ENCODE data around the gene SLC25A23. TPM values are rescaled to one million over a fixed set of nuclear protein-coding genes. Genes with fewer than 3 reads are reported as not detected.
A peak's percentile ranks its signal among the peaks of the same experiment; 100 is the strongest.
"Not testable (repeated sequence)": the region's sequence is repeated elsewhere in the genome, so short reads cannot be mapped to it uniquely, and the experiment has no call there.

The SLC25A23 gene
- total RNA-seq, 1 donor from 2014 or later, result 42.6 TPM

DNA sequence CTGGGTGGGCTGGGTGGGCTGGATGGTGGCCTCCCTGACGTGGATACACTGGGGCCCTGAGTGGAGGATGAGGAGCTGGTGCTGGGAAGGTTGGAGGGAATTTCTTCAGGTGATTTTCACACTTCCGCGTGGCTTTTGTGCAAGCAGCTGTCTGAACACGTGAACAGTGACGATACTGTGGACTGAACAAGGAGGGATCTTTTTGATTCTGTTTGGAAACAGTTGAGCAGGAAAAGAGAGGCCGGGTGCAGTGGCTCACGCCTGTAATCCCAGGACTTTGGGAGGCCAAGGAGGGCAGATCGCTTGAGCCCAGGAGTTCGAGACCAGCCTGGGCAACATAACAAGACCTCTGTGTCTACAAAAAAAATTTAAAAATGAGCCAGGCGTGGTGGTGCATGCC is 57.5 kb downstream of the SLC25A23 start:
- DNase-seq, result no peak

DNA sequence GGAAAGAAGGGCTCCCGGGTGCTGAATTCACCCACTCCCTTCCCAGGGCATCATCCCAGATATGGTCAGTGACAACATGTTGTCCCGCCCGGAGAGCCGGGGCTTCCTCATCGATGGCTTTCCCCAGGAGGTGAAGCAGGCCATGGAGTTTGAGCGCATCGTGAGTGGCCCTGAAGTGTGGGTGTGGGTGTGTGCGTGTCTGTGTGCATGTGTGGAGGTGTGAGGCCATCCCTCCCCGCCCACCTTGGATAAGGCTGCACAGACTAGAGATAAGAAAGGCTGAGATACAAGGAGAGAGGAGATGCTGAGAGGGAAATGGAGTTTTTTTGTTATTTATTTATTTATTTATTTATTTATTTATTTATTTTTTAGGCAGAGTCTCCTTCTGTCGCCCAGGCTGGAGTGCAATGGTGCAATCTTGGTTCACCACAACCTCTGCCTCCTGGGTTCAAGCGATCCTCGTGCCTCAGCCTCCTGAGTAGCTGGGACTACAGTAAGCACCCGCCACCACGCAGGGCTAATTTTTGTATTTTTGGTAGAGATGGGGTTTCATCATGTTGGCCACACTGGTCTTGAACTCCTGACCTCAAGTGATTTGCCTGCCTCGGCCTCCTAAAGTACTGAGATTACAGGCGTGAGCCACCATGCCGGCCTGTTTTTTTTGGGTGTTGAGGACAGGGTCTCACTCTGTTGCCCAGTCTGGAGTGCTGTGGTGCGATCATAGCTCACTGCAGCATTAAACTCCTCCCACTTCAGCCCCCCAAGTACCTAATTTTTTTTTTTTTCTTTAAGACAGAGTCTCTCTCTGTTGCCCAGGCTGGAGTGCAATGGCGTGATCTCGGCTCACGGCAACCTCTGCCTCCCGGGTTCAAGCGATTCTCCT is 59.3 kb downstream of the SLC25A23 start:
- not testable (repeated sequence) for DNase-seq

DNA sequence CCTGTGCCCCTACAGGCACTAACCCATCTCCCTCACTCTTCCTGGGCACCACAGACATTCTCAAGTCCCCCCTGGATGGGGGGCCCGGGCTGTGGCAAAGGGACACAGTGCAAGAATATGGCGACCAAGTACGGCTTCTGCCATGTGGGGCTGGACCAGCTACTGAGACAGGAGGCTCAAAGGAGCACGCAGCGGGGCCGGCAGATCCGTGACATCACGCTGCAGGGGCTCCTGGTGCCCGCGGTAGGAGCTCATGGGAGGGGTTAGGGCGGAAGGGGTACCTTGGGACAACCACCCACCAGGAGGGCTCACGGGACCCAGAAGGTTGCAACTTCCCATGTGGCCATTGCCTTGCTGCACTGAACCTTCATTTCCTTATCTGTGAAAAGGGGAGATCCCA is 63.3 kb downstream of the SLC25A23 start:
- no peak for DNase-seq

DNA sequence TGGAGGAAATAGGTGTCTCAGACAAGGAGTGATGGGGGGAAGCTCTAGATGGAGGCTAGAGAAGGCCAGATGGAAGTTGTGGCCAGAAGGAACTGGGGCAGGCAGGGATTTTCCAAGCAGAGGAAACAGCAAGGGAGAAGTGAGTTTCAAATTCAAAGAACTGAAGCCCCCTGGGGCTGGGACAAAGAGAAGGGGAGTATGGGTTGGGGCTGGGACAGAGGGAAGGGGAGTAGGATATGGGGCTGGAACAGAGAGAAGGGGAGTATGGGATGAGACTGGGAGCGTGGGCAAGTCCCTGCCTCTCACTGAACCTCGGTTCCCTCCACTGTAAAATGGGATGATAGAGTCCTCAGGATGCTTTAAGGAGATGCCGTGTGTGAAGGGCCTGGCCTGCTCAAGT is 64.8 kb downstream of the SLC25A23 start:
- DNase-seq, result no peak

DNA sequence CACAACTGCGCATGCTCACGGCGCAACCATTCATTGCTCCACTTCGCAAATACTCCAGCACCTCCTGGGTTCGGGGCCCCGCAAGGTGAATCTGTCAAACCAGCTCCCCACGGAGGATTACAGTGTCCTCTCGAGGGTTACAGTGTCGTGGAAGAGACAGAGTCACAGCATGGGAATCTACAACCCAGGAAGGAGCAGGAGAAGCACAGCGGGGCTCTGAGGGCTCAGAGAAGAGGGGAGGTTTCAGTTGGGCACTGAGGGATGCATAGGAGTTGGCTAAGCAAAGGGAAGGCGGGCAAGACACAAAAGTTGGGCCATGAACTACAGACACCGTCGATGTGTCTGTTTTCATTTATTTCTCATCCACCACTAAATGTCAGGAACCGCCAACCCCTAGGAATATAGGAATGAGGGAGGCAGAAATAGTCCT is 65.6 kb downstream of the SLC25A23 start:
- DNase-seq, result no peak

DNA sequence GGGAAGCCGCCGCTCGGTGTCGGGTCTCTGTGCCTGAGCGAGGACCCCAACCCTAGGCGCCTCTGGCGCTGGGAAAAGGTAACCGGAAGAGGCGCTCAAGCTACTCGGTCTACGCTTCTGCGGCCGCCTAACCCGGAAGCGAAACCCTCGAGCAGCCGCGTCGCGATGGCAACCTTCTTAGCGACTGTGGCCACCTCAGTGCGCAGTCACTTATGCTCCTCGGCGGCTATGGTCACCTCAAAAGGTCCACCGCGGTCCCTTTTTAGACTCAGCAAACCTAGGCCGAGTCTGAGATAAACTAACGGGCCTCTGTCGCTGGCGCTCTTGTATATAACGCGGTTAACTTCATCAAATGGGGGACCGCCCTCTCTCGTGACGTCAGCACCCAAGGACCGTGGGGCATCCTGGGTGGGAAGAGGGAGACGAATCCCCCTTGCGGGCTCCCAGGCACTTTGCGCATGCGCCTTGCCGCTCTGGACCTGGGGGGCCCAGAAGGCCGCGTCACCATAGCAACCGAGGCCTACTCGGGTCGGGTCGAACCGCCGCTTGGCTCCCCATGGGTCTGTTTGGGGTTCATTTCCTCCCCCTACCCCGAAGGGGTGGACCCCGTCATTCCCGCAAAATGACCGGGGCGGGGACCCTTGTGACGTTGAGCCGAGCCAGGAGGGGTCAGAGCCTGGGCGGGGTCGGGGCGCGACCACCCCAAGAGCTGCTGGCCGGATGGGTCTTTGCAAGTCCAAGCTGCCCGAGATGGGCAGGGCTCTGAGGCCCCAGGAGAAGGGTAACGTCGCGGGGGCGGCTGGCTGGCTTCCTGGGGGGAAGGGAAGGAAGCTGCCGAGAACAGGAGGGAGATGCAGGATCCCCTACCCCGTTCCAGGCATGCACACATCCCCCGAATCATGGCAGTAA is 66.3 kb downstream of the SLC25A23 start, which contains the start of gene GTF2F1:
Gene GTF2F1 (minus strand): TSS at position 91 of the 909 bp plus-strand sequence. CDS start 169 bp downstream, outside the sequence.
- DNase-seq, result peak; percentile 87

DNA sequence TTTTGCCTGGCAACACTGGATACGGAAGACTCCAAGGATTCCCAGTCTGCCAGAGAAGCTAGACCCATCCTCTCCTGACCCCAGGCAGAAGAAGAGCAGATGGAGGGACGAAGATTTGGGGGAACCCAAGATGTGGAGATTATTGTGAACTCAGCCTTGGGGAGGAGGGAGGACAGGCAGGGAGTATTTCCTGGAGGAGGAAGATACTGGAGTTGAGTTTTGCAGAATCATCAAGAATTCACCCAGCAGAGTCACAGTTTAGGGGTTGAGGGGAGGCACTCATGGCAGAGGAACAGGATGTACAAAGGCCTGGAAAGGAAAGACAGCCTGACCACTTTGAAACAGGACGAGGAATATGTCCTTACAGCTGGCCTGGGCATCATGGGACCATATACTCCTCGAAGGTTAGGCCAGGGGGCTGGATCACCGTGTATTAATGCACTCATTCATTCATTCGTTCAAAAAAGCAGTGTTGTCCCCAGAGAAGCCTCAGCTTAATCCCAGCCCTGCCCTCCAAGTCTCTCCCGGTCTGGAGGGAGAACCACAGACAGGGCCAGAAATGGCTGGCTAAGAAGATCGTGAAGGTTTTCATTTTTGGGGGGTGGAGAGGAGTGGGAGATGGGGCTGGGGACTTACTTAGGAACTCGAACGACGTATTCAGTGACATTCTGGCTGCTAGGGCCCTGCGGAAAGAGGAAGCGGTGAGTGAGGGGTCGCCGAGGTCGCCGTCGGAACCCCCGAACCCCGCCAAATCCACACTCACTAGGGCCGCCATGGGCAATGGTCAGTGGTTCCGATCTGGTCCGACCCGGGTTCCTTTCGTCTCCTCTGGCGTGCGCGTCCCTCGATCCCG is 67.1 kb downstream of the SLC25A23 start:
- DNase-seq, result no peak

Small RNA genes lying within 50 kb of the gene (small RNA-seq; reads per million reads assigned to genes)
- gene AC010503.2 (not detected), gene MIR6790 (not detected)

Other genes starting within 250 kb of the SLC25A23 start
- 8.6 TPM for gene MLLT1, start 179.8 kb downstream of the SLC25A23 start, total RNA-seq
- not detected for gene ACER1, start 126.2 kb downstream of the SLC25A23 start, total RNA-seq
- 28.2 TPM for gene CLPP, start 98.3 kb downstream of the SLC25A23 start, total RNA-seq
- 21.2 TPM for gene ALKBH7, start 87.0 kb downstream of the SLC25A23 start, total RNA-seq
- gene PSPN, start 83.9 kb downstream of the SLC25A23 start, total RNA-seq, result 3.6 TPM
- 36.0 TPM for gene GTF2F1, start 66.6 kb downstream of the SLC25A23 start, total RNA-seq
- 73.6 TPM for gene KHSRP, start 35.0 kb downstream of the SLC25A23 start, total RNA-seq
- gene SLC25A41, start 26.0 kb downstream of the SLC25A23 start, total RNA-seq, result 1.6 TPM
- gene CRB3, start 4.5 kb upstream of the SLC25A23 start, total RNA-seq, result not detected
- not detected for gene DENND1C, start 22.0 kb upstream of the SLC25A23 start, total RNA-seq
- gene TUBB4A, start 42.5 kb upstream of the SLC25A23 start, total RNA-seq, result 135 TPM
- gene TNFSF9, start 71.2 kb upstream of the SLC25A23 start, total RNA-seq, result 2.2 TPM
- gene CD70, start 131.4 kb upstream of the SLC25A23 start, total RNA-seq, result not detected
- gene TNFSF14, start 210.4 kb upstream of the SLC25A23 start, total RNA-seq, result not detected